Renal cortical epithelial cell (primary cell): ENCODE data around the gene STXBP3. TPM values are rescaled to one million over a fixed set of nuclear protein-coding genes. Genes with fewer than 3 reads are reported as not detected.
A peak's percentile ranks its signal among the peaks of the same experiment; 100 is the strongest.

ENCODE experiments used
- DNase-seq: peaks from one replicate; pipeline ENCODE4 v3.0.0-alpha.2; 2011; ENCODE audit warnings: low read depth
- total RNA-seq: library from RNA; depleted of rRNA; stranded (reverse); fragments of >200 nt; gene quantifications from 2 replicates; pipeline ENCODE4 v1.2.3, GENCODE V29; 2014

The STXBP3 gene
- total RNA-seq, 1 donor from 2014 or later: 89.8 TPM

DNA sequence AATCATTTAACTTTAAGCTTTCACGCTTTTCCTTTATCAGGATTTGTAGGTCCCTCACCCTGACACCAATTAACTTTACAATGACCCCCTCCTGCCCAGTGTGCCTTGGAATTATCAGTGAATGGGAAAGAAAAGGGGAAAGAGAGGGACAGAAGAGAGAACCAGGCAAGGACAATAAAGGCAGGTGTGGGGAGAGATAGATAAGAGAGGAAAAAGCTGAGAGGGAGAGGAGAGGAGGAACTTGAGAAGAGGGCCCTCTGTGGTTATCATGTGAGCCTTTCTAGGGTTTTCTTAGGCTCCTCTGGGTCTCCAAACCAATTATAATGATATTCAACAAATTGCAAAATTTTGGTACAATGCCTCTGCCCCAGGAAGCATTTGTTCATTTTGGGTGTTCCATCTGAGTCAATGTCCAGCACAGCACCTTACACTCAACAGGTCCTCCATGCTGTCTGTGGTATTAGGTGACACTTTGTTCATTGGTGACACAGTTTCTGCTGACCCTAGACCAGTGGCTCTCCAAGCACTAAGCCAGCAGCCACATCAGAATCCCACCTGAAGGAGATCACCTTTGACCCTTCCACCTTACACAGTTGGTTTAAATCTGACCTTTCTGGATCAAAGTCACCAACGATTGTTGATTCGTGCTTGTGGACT lies 96.2 kb downstream of the STXBP3 start:
- no peak for DNase-seq

DNA sequence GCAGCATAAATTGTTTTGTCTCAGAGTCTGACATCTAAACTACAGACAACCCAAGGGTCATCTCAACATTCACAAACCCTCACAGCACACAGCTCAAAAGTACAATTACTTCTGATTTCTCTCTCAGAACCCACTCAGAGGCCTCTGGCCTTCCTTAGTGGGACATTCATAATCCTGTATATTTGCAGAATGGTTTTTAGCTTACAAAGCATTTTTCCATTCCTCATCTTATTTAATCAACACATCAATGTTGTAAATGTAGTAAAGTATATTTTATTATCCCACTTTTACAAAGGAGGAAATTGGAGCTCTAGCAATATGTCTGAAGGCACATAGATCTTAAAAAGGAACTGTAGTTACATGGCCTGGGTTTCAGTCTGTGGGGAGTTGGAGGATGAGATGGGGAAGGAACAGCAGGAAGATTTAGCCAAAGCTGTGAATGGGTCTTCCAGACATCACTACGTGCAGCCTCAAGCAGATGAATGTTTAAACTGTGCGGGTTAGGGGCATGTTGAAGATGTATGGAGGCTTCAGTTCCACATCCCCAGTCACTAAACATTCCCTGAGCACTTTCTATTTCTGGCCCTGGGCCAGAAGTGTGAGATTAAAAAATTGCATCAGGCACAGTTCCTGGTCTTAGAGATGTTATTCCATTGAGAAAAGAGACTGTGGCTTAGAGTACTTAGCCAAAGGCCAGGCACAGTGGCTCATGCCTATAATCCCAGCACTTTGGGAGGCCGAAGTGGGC lies 97.1 kb downstream of the STXBP3 start:
- DNase-seq: no peak

DNA sequence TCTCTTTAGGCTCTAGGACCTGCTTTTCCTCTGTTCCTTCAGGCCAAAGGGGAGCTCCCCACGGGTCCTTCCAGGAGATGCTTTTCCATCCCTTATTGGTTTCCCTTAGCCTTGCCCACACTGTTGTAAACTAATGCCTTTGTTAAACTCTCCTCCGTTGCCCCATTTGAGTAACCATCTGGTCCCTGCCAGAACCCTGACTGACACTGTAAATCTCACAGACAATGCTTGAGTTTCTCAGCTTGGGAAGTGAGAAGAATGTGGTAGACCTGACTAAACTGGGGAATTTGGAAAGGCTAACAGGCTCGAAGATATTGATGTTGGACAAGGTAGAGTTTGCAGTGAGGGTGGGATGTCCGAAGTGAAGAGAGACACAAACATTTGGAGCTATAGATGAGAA lies 99.0 kb downstream of the STXBP3 start:
- DNase-seq: no peak

DNA sequence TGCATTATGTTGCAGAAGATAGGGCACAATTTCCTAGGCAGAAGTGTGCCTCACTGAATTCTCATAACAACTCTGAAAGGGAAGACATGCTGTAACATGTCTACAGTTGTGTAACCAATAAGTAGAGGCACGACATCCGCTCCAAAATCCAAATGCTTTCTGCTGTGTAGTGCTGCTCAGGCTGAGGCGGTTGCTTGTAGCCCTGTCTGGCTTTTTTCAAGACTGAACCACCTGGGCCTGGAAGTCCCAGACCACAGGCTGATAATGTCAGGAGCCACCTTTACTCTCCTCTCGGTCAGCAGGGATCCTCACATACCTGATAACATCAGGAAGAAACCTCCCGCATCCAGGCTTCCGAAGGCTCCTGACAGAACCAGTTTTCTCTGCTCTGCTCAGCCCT lies 99.5 kb downstream of the STXBP3 start:
- DNase-seq: no peak

DNA sequence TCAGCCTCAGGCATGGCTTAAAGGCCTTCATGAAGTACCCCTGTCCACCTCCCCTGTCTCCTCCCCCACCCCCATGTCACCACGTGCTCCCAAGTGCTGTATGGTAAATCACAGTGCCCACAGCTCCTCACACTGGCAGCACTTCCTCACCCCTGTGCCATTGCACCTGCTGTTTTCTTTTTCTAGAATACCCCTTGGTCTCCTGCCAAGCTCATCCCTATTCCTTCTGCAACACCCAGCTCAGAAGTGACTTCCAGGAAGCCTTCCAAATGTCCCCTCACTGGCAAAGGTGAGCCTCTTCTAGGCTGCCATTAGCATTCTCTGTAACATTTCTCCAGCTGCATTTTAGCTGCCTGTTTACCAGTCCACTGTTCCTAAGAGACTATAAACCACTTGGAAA lies 101.0 kb downstream of the STXBP3 start:
- DNase-seq: no peak

DNA sequence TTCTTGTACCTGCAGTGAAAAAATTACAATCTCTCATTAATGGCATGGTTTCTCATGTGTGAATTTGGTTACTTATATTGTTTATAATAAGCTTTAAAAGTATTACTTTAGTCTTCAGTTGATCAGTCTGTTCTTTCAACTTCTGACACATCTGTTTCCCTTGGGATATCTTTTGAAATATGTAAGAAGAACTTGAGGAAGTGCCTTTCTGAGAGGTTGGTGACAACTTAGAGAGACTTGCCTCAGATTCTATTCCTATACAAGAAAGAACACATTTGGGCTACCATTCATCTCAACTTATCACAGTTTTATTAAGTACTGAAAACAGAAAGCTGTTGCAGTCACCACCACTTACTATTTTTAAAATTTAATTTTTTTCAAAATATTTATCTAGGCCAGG lies 102.3 kb downstream of the STXBP3 start:
- no peak for DNase-seq

DNA sequence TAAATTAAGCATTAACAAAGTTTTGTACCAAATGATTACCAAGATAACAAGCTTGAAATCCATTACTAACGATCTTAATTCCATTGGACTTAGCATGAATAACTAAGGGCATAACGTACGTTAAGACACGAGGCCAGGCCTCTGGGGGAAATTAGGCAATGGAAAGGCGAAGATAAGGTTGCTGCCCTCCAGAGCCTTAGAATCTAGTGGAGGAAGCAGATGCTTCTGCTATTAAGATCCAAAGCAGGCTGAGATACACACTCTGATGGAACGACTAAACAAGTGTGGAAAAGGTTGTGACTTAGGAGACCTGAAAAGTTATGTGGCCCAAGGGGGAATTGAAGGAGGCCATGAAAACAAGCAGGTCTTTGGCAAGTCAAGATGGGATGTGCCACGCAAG lies 104.5 kb downstream of the STXBP3 start:
- no peak for DNase-seq

DNA sequence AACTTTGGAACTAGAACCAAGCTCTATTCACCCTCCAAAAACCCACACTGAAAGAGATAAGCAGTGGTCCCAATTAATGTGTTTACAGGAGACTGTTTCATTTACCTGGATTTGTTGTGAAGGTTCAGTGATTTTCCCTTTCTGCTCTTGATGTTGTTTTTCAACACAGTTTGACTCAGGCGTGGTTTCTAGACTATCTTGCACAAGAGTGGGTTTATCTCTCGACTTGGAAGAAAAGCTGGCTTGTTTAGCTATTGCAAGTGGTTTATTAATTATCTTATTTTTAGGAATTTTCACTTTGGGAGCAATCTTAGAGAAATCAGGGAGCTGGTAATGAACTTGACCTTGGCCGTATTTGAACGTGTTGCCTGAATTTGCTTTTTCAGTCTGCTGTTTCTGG lies 105.1 kb downstream of the STXBP3 start:
- DNase-seq: peak; percentile 33

DNA sequence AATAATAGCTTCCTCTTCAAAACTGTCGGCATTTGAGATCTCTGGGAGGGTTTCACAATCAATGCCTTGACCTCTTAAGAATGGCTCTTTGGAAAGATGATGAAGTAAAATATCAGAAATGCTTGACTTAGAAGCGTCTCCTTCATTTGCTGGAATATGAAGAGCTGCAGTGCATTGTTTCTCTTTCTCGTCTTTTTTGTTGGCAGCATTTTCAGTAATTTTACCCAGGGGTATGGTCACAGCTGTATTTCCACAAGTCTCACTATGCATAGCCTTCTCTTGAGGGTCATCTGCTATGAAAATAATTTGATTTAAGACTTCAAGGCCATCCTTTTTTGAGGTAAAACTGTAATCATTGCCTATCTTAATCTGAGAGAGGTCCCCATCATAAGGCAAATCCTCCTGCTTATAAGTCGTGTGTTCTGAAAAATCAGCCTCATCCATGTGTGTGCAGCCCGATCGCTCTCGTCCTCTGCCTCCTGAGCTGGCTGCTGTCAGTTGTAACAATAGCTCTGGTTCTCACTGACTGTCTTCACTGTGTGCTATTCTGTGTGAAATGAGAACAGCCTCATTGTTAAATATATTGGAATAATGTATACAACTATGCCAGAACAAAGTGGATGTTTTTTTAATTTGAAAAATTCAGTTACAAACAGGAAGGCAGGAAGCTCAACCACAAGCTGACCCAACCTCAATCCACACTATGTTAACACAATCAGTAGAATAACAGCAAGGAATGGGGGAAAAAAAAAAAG lies 105.9 kb downstream of the STXBP3 start:
- no peak for DNase-seq

DNA sequence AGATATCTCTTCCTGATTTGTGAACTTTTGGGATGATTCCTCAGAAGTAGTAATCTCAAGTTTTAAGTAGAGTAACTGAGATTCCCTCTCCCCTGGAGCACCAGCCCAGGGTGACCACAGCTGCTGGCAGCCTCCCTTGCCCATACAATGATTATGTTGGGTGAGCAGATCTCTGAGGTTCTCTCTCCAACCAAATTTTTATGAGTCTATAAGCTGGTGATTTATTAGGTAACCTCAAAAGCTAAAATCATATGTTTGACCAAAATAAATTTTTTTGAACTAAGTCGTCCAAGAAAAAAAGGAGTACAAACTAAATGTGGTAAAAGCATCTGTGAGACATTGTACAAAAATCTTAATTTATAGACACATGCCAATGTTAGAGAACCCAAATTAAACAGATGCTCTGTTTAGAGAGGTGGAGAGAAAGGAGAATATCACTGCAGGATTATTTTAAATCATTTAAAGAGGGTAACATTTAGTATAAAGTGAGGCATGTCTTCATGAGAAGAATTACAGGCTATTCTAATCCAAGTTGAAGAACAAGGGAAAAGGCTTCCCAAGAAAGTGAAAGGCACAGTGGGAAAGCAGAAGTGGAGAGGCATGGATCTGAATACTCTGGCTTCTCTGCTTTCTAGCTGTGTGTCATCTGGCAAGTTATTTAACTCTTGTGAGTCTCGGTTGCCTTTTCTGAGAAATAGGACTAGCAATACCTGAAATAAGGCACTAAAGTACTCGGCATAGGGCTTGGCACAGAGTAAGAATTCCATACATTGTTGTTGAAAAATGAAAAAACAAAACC lies 107.9 kb downstream of the STXBP3 start:
- DNase-seq: no peak

DNA sequence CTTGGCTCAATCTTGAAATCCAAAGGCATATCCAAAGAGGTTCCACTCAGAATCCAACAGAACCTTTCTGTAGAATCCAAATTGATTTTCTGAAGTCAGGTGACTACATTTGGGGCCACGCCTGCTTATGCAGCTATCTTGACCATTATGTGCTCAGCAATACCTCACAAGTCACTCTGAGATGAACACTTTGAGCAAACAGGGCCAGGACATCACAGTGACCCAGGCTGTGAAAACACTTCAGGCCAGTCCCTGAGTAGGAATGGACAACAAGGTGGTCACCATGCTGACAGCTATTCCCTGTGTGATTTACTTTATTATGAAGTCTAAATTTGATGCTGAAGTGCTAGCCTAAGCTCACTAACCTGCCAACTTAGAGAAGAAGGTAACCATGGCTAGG lies 110.5 kb downstream of the STXBP3 start, which contains the start of gene AKNAD1:
Gene AKNAD1, minus strand, starts transcription at position 101 of the 400 bp plus-strand sequence. CDS start 4,430 bp downstream, outside the sequence.
- no peak for DNase-seq

DNA sequence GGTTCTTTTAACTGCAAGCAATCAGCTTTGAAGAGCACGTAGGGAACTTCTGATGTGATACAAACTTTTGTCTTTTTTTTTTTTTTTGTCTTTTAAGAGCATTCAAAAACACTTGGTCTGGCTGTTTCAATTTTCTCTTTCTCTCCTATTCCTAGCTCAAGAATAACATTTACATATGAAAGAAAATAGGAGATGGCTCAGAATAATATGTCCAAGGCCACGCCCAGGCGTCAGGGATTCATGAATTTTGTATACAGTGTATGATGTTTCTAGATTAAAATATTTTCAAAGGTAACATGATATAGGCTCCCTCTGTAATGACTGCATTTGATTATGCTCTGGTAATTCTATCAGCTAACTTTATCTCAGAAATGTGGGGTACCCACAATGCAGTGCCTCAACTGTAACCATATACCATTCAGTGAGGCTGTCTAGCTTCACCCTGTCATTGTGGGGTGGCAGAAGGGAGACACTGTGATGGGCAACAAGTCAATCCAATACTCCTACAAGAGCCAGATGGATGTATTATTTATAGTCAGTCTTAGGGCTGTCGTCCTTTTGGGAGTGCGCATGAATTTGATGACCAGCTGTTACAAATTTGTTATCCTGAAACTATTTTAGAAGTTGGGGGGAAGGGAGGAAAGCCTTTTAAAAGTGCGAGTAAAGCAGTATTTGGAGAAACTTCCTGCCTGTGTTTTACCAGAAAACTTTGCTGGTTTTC lies 111.9 kb downstream of the STXBP3 start:
- DNase-seq: no peak

Other genes starting within 250 kb of the STXBP3 start
- 4.0 and 6.2 TPM in 2 replicates for gene EEIG2, start 186.6 kb upstream of the STXBP3 start, total RNA-seq
- 2.3 and 2.9 TPM in 2 replicates for gene HENMT1, start 85.6 kb upstream of the STXBP3 start, total RNA-seq
- gene PRPF38B, start 54.4 kb upstream of the STXBP3 start, total RNA-seq: 7.8 and 17.5 TPM in 2 replicates
- not detected in 2 replicates for gene FNDC7, start 33.8 kb upstream of the STXBP3 start, total RNA-seq
- not detected in 2 replicates for gene AKNAD1, start 110.4 kb downstream of the STXBP3 start, total RNA-seq
- 18.6 and 30.9 TPM in 2 replicates for gene GPSM2, start 130.3 kb downstream of the STXBP3 start, total RNA-seq
- gene CLCC1, start 216.8 kb downstream of the STXBP3 start, total RNA-seq: 45.7 and 46.4 TPM in 2 replicates